IMR-90 (cell line): ENCODE data around the gene GABRD. TPM values are rescaled to one million over a fixed set of nuclear protein-coding genes. Genes with fewer than 3 reads are reported as not detected.

ENCODE experiments used
- ATAC-seq: fragments of 200-7000 bp; cut with Tn5 transposase; 2 replicates; pipeline ENCODE4 v1.9.1; 2020; ENCODE audit warnings: low read depth, mild to moderate bottlenecking, moderate library complexity
- BruUV-seq: library from RNA; stranded (reverse); fragments of 400-500 nt; replicated peaks from 2 replicates; lab custom pipeline; 2021; lab: Mats Ljungman, UMichigan
- CTCF ChIA-PET: fragments of 300-600 bp; formaldehyde crosslinking; extraction: SDS; loops from one replicate; lab custom pipeline; 2021; ENCODE audit warnings: antibody characterized with exemption; lab: Yijun Ruan, JAX
- POLR2A ChIA-PET: fragments of 300-600 bp; sonication (Branson Sonifier 250); formaldehyde crosslinking; loops from one replicate; lab custom pipeline; 2022; ENCODE audit warnings: antibody characterized with exemption; ENCODE audit not compliant: unreplicated experiment; lab: Charles Lee
- DNase-seq: peaks from one replicate; pipeline ENCODE4 v3.0.0; 2013
- H2AFZ ChIP-seq: replicated peaks from 2 replicates; pipeline ENCODE3; 2013; ENCODE audit warnings: low read length, mild to moderate bottlenecking; ENCODE audit not compliant: poor library complexity
- H2AK5ac ChIP-seq: 2 replicates; pipeline ENCODE4 v1.6.1; 2013; ENCODE audit warnings: low read depth, low read length, inconsistent platforms
- H2AK9ac ChIP-seq: replicated peaks from 2 replicates; pipeline ENCODE3; 2013; ENCODE audit warnings: mild to moderate bottlenecking, low read depth, low read length, moderate library complexity; ENCODE audit not compliant: poor library complexity
- H2BK120ac ChIP-seq: 2 replicates; pipeline ENCODE4 v1.6.1; 2013; ENCODE audit warnings: low read depth, low read length, inconsistent platforms
- H2BK15ac ChIP-seq: 3 replicates; pipeline ENCODE4 v1.6.1; 2013; ENCODE audit warnings: low read depth, low read length, inconsistent platforms
- H2BK20ac ChIP-seq: 2 replicates; pipeline ENCODE4 v1.6.1; 2013; ENCODE audit warnings: low read depth, mild to moderate bottlenecking, inconsistent platforms, low read length, moderate library complexity
- H2BK5ac ChIP-seq: 2 replicates; pipeline ENCODE4 v1.6.1; 2013; ENCODE audit warnings: mild to moderate bottlenecking, low read depth, low read length, inconsistent platforms; ENCODE audit not compliant: poor library complexity, severe bottlenecking
- H3K14ac ChIP-seq: replicated peaks from 2 replicates; pipeline ENCODE4 v1.6.1; 2013; ENCODE audit warnings: low read depth, low read length, inconsistent platforms
- H3K18ac ChIP-seq: 2 replicates; pipeline ENCODE4 v1.6.1; 2013; ENCODE audit warnings: low read depth, low read length, control low read depth
- H3K23ac ChIP-seq: 2 replicates; pipeline ENCODE4 v1.6.1; 2013; ENCODE audit warnings: low read depth, low read length, inconsistent platforms
- H3K27ac ChIP-seq: 2 replicates; pipeline ENCODE4 v1.5.1; 2013; ENCODE audit warnings: mild to moderate bottlenecking, control low read depth, low read length; ENCODE audit not compliant: insufficient read depth
- H3K27me3 ChIP-seq: 2 replicates; pipeline ENCODE4 v1.6.1; 2013; ENCODE audit warnings: low read length; ENCODE audit not compliant: control insufficient read depth, insufficient read depth
- H3K36me3 ChIP-seq: 2 replicates; pipeline ENCODE4 v1.6.1; 2013; ENCODE audit warnings: low read length, mixed read lengths; ENCODE audit not compliant: control insufficient read depth, insufficient read depth
- H3K4ac ChIP-seq: 2 replicates; pipeline ENCODE4 v1.6.1; 2013; ENCODE audit warnings: low read depth, low read length, inconsistent platforms
- H3K4me1 ChIP-seq: 2 replicates; pipeline ENCODE4 v1.6.1; 2013; ENCODE audit warnings: low read length, mixed read lengths; ENCODE audit not compliant: control insufficient read depth, insufficient read depth
- H3K4me2 ChIP-seq: 2 replicates; pipeline ENCODE4 v1.6.1; 2013; ENCODE audit warnings: low read depth, mild to moderate bottlenecking, control low read depth, low read length, moderate library complexity
- H3K4me3 ChIP-seq: 2 replicates; pipeline ENCODE4 v1.5.1; 2013; ENCODE audit warnings: low read depth, mild to moderate bottlenecking, control low read depth, low read length, moderate library complexity; ENCODE audit not compliant: insufficient read depth
- H3K56ac ChIP-seq: 2 replicates; pipeline ENCODE4 v1.6.1; 2013; ENCODE audit warnings: low read length, inconsistent platforms; ENCODE audit not compliant: insufficient read depth; ENCODE audit errors: extremely low read depth
- H3K79me1 ChIP-seq, 2 experiments: 2 replicates each; pipeline ENCODE4 v1.6.1; 2013; ENCODE audit warnings: low read length in 2 of 2, inconsistent platforms in 1 of 2, low read depth in 1 of 2
- H3K9ac ChIP-seq: 2 replicates; pipeline ENCODE4 v1.6.1; 2013; ENCODE audit warnings: low read depth, low read length, control low read depth
- H3K9me1 ChIP-seq: 2 replicates; pipeline ENCODE4 v1.6.1; 2013; ENCODE audit warnings: low read length, inconsistent platforms; ENCODE audit not compliant: insufficient read depth
- H3K9me3 ChIP-seq: 2 replicates; pipeline ENCODE4 v1.6.1; 2013; ENCODE audit warnings: low read length; ENCODE audit not compliant: control insufficient read depth, insufficient read depth
- H4K20me1 ChIP-seq: 2 replicates; pipeline ENCODE4 v1.6.1; 2013; ENCODE audit warnings: low read length, inconsistent platforms; ENCODE audit not compliant: insufficient read depth
- H4K5ac ChIP-seq: 2 replicates; pipeline ENCODE4 v1.6.1; 2013; ENCODE audit warnings: mild to moderate bottlenecking, low read depth, low read length, control low read depth
- H4K8ac ChIP-seq, 2 experiments: 2 replicates each; pipeline ENCODE4 v1.6.1; 2013; ENCODE audit warnings: low read depth in 2 of 2, low read length in 2 of 2, control low read depth in 1 of 2, inconsistent platforms in 1 of 2
- H4K91ac ChIP-seq: 2 replicates; pipeline ENCODE4 v1.6.1; 2013; ENCODE audit warnings: low read depth, low read length, inconsistent platforms; ENCODE audit not compliant: insufficient read depth
- BHLHE40 ChIP-seq: fragments of 150-350 bp; IDR thresholded peaks from 2 replicates; pipeline ENCODE4 v1.6.1; 2016; ENCODE audit warnings: mild to moderate bottlenecking, low read depth, low read length
- CEBPB ChIP-seq: IDR thresholded peaks from 2 replicates; pipeline ENCODE4 v1.6.1; 2012; ENCODE audit warnings: low read depth, low read length, improper control_type of control experiment
- CHD1 ChIP-seq: IDR thresholded peaks from 2 replicates; pipeline ENCODE4 v1.6.1; 2012; ENCODE audit warnings: low read depth, low read length, improper control_type of control experiment
- CTCF ChIP-seq: conservative IDR thresholded peaks from 2 replicates; pipeline ENCODE4 v1.5.1; 2012; ENCODE audit warnings: mild to moderate bottlenecking, low read depth, low read length, improper control_type of control experiment
- FOS ChIP-seq: fragments of 150-350 bp; IDR thresholded peaks from 2 replicates; pipeline ENCODE4 v1.6.1; 2016; ENCODE audit warnings: low read depth, low read length
- MAFK ChIP-seq: IDR thresholded peaks from 2 replicates; pipeline ENCODE4 v1.6.1; 2012; ENCODE audit warnings: low read depth, low read length, improper control_type of control experiment
- MXI1 ChIP-seq: IDR thresholded peaks from 2 replicates; pipeline ENCODE4 v1.6.1; 2012; ENCODE audit warnings: low read depth, mild to moderate bottlenecking, low read length, moderate library complexity, borderline replicate concordance
- NFE2L2 ChIP-seq: fragments of 150-350 bp; IDR thresholded peaks from 2 replicates; pipeline ENCODE4 v1.6.1; 2016; ENCODE audit warnings: low read depth, mild to moderate bottlenecking, low read length
- POLR2A ChIP-seq: IDR thresholded peaks from 2 replicates; pipeline ENCODE4 v1.6.1; 2012; ENCODE audit warnings: mild to moderate bottlenecking, low read depth, low read length
- RAD21 ChIP-seq: IDR thresholded peaks from 2 replicates; pipeline ENCODE4 v1.6.1; 2012; ENCODE audit warnings: low read length, improper control_type of control experiment
- RCOR1 ChIP-seq: IDR thresholded peaks from 2 replicates; pipeline ENCODE4 v1.6.1; 2012; ENCODE audit warnings: mild to moderate bottlenecking, low read length, improper control_type of control experiment; ENCODE audit not compliant: insufficient replicate concordance
- RFX5 ChIP-seq: IDR thresholded peaks from 2 replicates; pipeline ENCODE4 v1.8.0; 2012; ENCODE audit warnings: low read depth, mild to moderate bottlenecking, low read length, moderate library complexity
- SMC3 ChIP-seq: fragments of 150-350 bp; IDR thresholded peaks from 2 replicates; pipeline ENCODE4 v1.6.1; 2016; ENCODE audit warnings: low read depth, mild to moderate bottlenecking, antibody characterized with exemption, low read length, moderate library complexity
- USF2 ChIP-seq: fragments of 150-350 bp; IDR thresholded peaks from 2 replicates; pipeline ENCODE4 v1.6.1; 2017; ENCODE audit warnings: mild to moderate bottlenecking, antibody characterized with exemption, low read length, low read depth
- WGBS, 2 experiments: methylation state at CpG; one replicate each; pipeline versions ENCODE4 v1.1.5 to v1.1.7; 2013; ENCODE audit warnings: missing lambda C conversion rate in 2 of 2; ENCODE audit not compliant: insufficient read length in 1 of 2; ENCODE audit errors: extremely low coverage in 2 of 2; 5-methylcytosine and 5-hydroxymethylcytosine counted together
- dilution Hi-C: fragments of 300-500 bp; cut with HindIII; formaldehyde crosslinking; loops from one replicate; pipeline ENCODE4 v1.14.3; 2018; ENCODE audit warnings: low sequenced_read_pairs; ENCODE audit not compliant: unreplicated experiment
- in situ Hi-C: fragments of 300-500 bp; cut with MboI; formaldehyde crosslinking; loops from 3 replicates; pipeline ENCODE4 v1.14.3; 2019; ENCODE audit warnings: low sequenced_read_pairs, inconsistent platforms, mixed read lengths
- intact Hi-C: fragments of 100-400 bp; cut with micrococcal nuclease; formaldehyde crosslinking; loops from 2 replicates; pipeline ENCODE4 v1.10.0; 2022
- polyA plus RNA-seq, 3 experiments: library from polyadenylated mRNA; depleted of rRNA; stranded (reverse); fragments of >200 nt; gene quantifications; 2 replicates each; pipeline ENCODE4 v1.2.3, GENCODE V29; 2012; ENCODE audit warnings: low replicate concordance in 1 of 3
- total RNA-seq: library from RNA; depleted of rRNA; stranded (reverse); fragments of >200 nt; gene quantifications from 2 replicates; pipeline ENCODE4 v1.2.3, GENCODE V29; 2012
- TF ChIP-seq, protein P1 (sequence below): fragments of 150-350 bp; IDR thresholded peaks from 2 replicates; pipeline ENCODE4 v1.6.1; 2016; ENCODE audit warnings: low read depth, mild to moderate bottlenecking, low read length, moderate library complexity, borderline replicate concordance

The GABRD gene
- total and polyA plus RNA-seq, 2 of the 4 experiments (the other 2 are of a cell fraction) = not detected

DNA sequence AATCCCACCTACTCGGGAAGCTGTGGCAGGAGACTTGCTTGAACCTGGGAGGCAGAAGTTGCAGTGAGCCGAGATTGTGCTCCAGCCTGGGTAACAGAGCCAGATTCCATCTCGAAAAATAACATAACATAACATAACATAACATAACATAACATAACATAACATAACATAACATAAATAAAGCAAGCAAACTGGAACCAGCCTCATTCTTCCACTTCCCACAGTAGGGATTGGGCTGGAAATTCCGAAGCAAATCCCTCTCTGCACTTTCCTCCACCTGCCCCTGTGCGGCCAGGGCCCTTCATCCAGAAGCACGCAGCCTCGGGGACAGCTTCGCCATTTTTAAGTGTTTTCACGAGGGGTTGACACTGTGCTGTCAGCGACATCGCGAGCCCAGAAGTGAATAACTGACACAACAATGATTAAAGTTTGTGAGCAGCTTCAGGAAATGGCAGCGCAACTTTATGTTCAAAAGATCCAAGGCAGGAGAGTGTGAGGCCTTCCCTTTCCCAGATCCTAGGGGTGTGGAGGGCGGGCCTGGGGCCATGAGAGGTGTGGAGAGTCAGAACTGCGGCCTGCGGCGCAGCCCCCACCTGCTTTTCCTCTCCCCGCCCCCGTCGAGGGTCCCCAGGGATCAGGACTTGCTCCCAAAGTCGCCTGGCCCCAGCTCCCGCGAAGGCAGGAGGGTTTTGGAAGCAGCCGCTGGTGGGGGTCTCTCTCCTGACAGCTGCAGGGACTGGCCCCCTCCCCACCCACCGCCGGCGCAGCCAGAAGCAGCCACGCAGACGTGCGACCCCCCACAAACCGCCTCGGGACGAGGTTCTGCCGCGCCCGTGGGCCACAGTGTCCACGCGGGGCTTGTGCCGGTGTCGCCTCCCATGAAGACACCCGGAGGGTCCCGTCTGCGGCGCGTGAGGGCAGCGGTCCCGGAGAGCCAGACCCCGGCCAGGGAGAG, 651 bp upstream of the GABRD start:
- H2AFZ ChIP-seq = peak overlapping the region; percentile 43
- DNase-seq (no peak), ATAC-seq (no peak)
- no peak overlapping the region for H2BK20ac ChIP-seq
- H3K9ac ChIP-seq = no peak overlapping the region
- no peak overlapping the region for H3K4ac ChIP-seq
- H3K4me2 ChIP-seq = no peak overlapping the region
- H3K23ac ChIP-seq = no peak overlapping the region
- H4K20me1 ChIP-seq = no peaks in the 10 kb centered on the region
- no peak overlapping the region for H4K5ac ChIP-seq
- 18% methylated on average over 8 of the region's 48 CpGs; no CpG with 5 or more reads in 1 of the 2 experiments for WGBS, 2 experiments
- H4K91ac ChIP-seq = no peak overlapping the region
- dilution Hi-C loops (no loop called here), in situ Hi-C loops (no loop called here), intact Hi-C loops (no loop called here)
- H3K4me3 ChIP-seq = no peak overlapping the region
- ChIA-PET POLR2A (no interaction called here), CTCF (no interaction called here)
- no TSS peak for BruUV-seq
- H2BK120ac ChIP-seq = no peak overlapping the region
- no peaks in the 10 kb centered on the region for H3K9me1 ChIP-seq
- no peaks in the 10 kb centered on the region for H3K9me3 ChIP-seq
- no peaks in the 10 kb centered on the region for H3K36me3 ChIP-seq
- H3K79me1 ChIP-seq = no peaks in the 10 kb centered on the region
- no peaks in the 10 kb centered on the region for H3K4me1 ChIP-seq
- H3K27me3 ChIP-seq = peaks cover 81% of the 10 kb centered on the region
- H2BK5ac ChIP-seq = no peak overlapping the region
- no peak overlapping the region for H3K18ac ChIP-seq
- H2AK9ac ChIP-seq = no peak overlapping the region
- H3K56ac ChIP-seq = no peak overlapping the region
- no peak overlapping the region for H4K8ac ChIP-seq
- no peak overlapping the region for H2BK15ac ChIP-seq
- H3K27ac ChIP-seq = no peak overlapping the region
- no peak overlapping the region for H2AK5ac ChIP-seq
- no peak overlapping the region for H3K14ac ChIP-seq
- no peak for TF ChIP-seq SMC3
- no peak for TF ChIP-seq USF2
- no peak for TF ChIP-seq CHD1
- TF ChIP-seq CEBPB = no peak
- TF ChIP-seq RAD21 = no peak
- TF ChIP-seq, protein P1, sequence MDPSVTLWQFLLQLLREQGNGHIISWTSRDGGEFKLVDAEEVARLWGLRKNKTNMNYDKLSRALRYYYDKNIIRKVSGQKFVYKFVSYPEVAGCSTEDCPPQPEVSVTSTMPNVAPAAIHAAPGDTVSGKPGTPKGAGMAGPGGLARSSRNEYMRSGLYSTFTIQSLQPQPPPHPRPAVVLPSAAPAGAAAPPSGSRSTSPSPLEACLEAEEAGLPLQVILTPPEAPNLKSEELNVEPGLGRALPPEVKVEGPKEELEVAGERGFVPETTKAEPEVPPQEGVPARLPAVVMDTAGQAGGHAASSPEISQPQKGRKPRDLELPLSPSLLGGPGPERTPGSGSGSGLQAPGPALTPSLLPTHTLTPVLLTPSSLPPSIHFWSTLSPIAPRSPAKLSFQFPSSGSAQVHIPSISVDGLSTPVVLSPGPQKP = no peak
- TF ChIP-seq MXI1 = no peak
- no peak for TF ChIP-seq MAFK
- no peak for TF ChIP-seq CTCF
- no peak for TF ChIP-seq BHLHE40
- TF ChIP-seq FOS = no peak
- TF ChIP-seq RCOR1 = no peak
- TF ChIP-seq RFX5 = no peak
- no peak for TF ChIP-seq POLR2A
- no peak for TF ChIP-seq NFE2L2
